ACC112 (cell line): ENCODE results near the gene MEOX2.

Experiments used
- H2AFZ ChIP-seq: fragments of 200-600 bp; sonication (generic); one replicate; pipeline ENCODE4 v1.6.0; 2017; ENCODE audit warnings: antibody characterized with exemption, low read length; ENCODE audit not compliant: unreplicated experiment
- H3K27ac ChIP-seq: fragments of 200-600 bp; sonication (generic); 2 replicates; pipeline ENCODE4 v1.5.1; 2014; ENCODE audit warnings: low read depth, mild to moderate bottlenecking, antibody characterized with exemption, low read length, moderate library complexity
- H3K27me3 ChIP-seq: fragments of 200-600 bp; sonication (generic); 2 replicates; pipeline ENCODE4 v1.6.1; 2014; ENCODE audit warnings: mild to moderate bottlenecking, antibody characterized with exemption, low read length, moderate library complexity, mixed read lengths; ENCODE audit not compliant: insufficient read depth
- H3K36me3 ChIP-seq: fragments of 200-600 bp; sonication (generic); 2 replicates; pipeline ENCODE4 v1.6.1; 2016; ENCODE audit warnings: mild to moderate bottlenecking, antibody characterized with exemption, low read length, moderate library complexity, mixed read lengths; ENCODE audit not compliant: insufficient read depth
- H3K4me1 ChIP-seq: fragments of 200-600 bp; sonication (generic); one replicate; pipeline ENCODE4 v1.6.1; 2016; ENCODE audit warnings: low read length, mixed read lengths; ENCODE audit not compliant: insufficient read depth, unreplicated experiment, control insufficient read depth
- H3K4me3 ChIP-seq: fragments of 200-600 bp; sonication (generic); 2 replicates; pipeline ENCODE4 v1.5.1; 2014; ENCODE audit warnings: mild to moderate bottlenecking, low read depth, low read length
- H3K79me2 ChIP-seq: fragments of 200-600 bp; sonication (generic); one replicate; pipeline ENCODE4 v1.6.0; 2016; ENCODE audit warnings: low read length; ENCODE audit not compliant: control insufficient read depth, unreplicated experiment, insufficient read depth

MEOX2 gene

GRCh38 chr7:15618275-15618674 lies 68.2 kb downstream of the MEOX2 start:
- Histone ChIP-seq H3K27me3 (no peaks in the 10 kb centered on the region), H3K27ac (no peak overlapping the region), H2AFZ (no peak overlapping the region), H3K36me3 (no peaks in the 10 kb centered on the region), H3K79me2 (no peaks in the 10 kb centered on the region), H3K4me1 (peaks cover 18% of the 10 kb centered on the region), H3K4me3 (no peak overlapping the region)

DNA sequence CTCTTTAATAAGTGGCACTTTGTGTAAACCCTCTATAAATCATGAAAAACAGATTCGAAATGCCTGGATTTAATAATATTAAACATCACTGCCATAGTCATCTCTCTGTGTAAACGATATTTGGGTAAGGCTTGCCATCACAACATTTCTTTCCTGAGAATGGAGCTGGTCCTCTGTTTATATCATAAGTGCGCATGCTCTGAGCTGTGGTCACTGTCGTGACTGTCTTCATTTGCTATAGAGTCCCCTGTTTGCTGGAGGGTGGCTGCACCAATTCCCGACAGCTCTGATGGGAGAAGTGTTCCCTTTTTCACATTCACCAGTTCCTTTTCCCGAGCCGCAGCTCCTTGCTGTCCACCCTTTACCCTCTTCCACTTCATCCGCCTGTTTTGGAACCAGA lies 74.3 kb downstream of the MEOX2 start:
- H3K79me2 ChIP-seq, result no peaks in the 10 kb centered on the region
- no peak overlapping the region for H2AFZ ChIP-seq

GRCh38 chr7:15610503-15610902 lies 76.0 kb downstream of the MEOX2 start:
- no peak overlapping the region for H2AFZ ChIP-seq
- H3K79me2 ChIP-seq, result no peaks in the 10 kb centered on the region
- H3K36me3 ChIP-seq, result no peaks in the 10 kb centered on the region; the same call in 1 of the 2 replicates
- no peak overlapping the region for H3K27ac ChIP-seq
- no peak overlapping the region for H3K4me3 ChIP-seq
- no peaks in the 10 kb centered on the region for H3K27me3 ChIP-seq
- no peaks in the 10 kb centered on the region for H3K4me1 ChIP-seq

More for the DNA sequence above, 74.3 kb downstream of the MEOX2 start:
- Histone ChIP-seq H3K4me3 (no peak overlapping the region), H3K36me3 (no peaks in the 10 kb centered on the region; the same call in 1 of the 2 replicates), H3K4me1 (no peaks in the 10 kb centered on the region), H3K27ac (no peak overlapping the region), H3K27me3 (no peaks in the 10 kb centered on the region)

GRCh38 chr7:15609287-15609686 lies 77.2 kb downstream of the MEOX2 start:
- no peaks in the 10 kb centered on the region for H3K27me3 ChIP-seq
- H3K27ac ChIP-seq, result no peak overlapping the region
- H3K36me3 ChIP-seq, result no peaks in the 10 kb centered on the region; the same call in 1 of the 2 replicates
- H3K4me3 ChIP-seq, result no peak overlapping the region
- H3K4me1 ChIP-seq, result no peaks in the 10 kb centered on the region
- H2AFZ ChIP-seq, result no peak overlapping the region
- no peaks in the 10 kb centered on the region for H3K79me2 ChIP-seq

DNA sequence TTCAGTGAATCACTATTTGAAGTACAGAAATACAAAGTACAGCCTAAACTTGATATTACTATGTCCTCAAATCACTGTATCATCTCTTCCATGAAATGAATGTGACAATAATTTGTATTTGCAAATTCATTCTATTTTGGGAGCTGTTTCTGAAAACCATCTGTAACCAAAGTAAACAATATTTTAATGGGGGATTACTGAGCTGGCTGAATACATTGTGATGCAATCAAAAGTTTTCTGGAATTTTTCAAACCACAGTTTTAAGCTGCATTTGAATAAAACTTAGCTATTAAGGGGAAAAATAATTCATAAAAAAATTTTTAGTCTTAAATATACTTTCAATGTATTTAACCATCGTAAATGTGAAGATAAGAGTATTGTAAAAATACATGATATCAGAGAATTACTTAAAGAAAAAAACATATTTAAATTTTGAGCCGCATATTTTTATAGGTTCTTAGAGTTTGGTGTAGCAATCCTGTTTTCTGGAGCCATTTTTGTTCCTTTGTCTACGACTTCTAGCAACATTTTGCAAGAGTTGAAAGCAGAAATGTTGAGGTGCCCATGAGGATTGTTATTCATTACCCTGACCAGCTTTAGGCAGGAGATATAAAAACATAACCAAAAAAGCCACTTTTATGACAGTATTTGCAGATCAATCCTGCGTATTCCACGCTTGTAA lies 78.8 kb downstream of the MEOX2 start:
- Histone ChIP-seq H3K4me3 (no peak overlapping the region), H3K36me3 (no peaks in the 10 kb centered on the region; the same call in 1 of the 2 replicates), H3K27me3 (no peaks in the 10 kb centered on the region), H3K79me2 (no peaks in the 10 kb centered on the region), H3K4me1 (no peaks in the 10 kb centered on the region), H3K27ac (no peak overlapping the region), H2AFZ (no peak overlapping the region)

- Histone ChIP-seq H3K4me3 (no peak overlapping the region), H3K27me3 (no peaks in the 10 kb centered on the region), H3K27ac (no peak overlapping the region), H3K4me1 (no peaks in the 10 kb centered on the region), H3K36me3 (no peaks in the 10 kb centered on the region; the same call in 1 of the 2 replicates), H3K79me2 (no peaks in the 10 kb centered on the region), H2AFZ (no peak overlapping the region)
Observed at GRCh38 chr7:15606561-15606960, 79.9 kb downstream of the MEOX2 start.

- no peaks in the 10 kb centered on the region for H3K27me3 ChIP-seq
- no peaks in the 10 kb centered on the region for H3K4me1 ChIP-seq
- no peak overlapping the region for H3K4me3 ChIP-seq
- no peaks in the 10 kb centered on the region; the same call in 1 of the 2 replicates for H3K36me3 ChIP-seq
- no peaks in the 10 kb centered on the region for H3K79me2 ChIP-seq
- H2AFZ ChIP-seq, result no peak overlapping the region
- no peak overlapping the region for H3K27ac ChIP-seq
Observed at GRCh38 chr7:15604166-15604565, 82.3 kb downstream of the MEOX2 start.

- Histone ChIP-seq H3K27me3 (no peaks in the 10 kb centered on the region), H3K36me3 (no peaks in the 10 kb centered on the region), H3K27ac (no peak overlapping the region), H2AFZ (no peak overlapping the region), H3K4me3 (no peak overlapping the region), H3K4me1 (no peaks in the 10 kb centered on the region), H3K79me2 (no peaks in the 10 kb centered on the region)
Observed at GRCh38 chr7:15603124-15603523, 83.4 kb downstream of the MEOX2 start.

DNA sequence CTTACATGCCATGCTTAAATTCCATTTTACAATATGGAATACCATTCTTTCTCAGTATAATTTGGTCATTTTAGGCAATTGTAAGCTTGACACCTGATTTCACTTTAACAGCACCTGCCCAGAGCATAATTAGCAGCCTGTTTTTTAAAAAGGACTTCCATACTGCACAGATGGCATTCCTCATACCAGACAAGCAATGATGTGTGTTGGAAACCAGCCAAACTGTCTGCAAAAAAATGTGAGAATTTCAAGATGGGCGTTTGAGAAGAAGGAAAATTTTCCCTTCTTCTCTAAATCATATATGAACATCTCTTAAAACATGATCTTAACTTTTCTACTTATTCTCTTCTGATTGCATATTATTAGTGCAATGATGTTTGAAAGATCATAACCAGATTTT lies 84.2 kb downstream of the MEOX2 start:
- H3K27me3 ChIP-seq, result no peaks in the 10 kb centered on the region
- H2AFZ ChIP-seq, result no peak overlapping the region
- H3K27ac ChIP-seq, result no peak overlapping the region
- H3K4me1 ChIP-seq, result no peaks in the 10 kb centered on the region
- H3K79me2 ChIP-seq, result no peaks in the 10 kb centered on the region
- no peak overlapping the region for H3K4me3 ChIP-seq
- H3K36me3 ChIP-seq, result no peaks in the 10 kb centered on the region

DNA sequence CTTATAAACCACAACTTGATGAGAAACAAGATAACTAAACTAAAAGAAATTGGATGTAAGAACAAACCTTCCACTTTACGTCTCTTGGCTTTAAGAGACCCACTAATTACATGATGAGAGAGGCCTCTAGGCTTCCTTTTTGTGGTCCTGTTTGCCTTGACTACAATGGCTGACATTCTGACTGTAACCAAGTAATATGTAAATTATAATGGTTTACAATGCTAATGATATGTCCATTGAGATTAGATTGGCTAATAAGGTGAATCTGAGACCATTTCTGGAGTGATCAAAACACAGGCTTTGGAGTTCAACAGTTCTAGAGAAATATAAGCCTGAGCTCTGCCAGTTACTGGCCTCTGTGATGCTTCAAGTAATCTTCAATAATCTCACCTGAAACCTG lies 85.3 kb downstream of the MEOX2 start:
- H3K4me3 ChIP-seq, result no peak overlapping the region
- H3K4me1 ChIP-seq, result no peaks in the 10 kb centered on the region
- no peaks in the 10 kb centered on the region for H3K79me2 ChIP-seq
- no peak overlapping the region for H2AFZ ChIP-seq
- H3K27me3 ChIP-seq, result no peaks in the 10 kb centered on the region
- no peaks in the 10 kb centered on the region for H3K36me3 ChIP-seq
- H3K27ac ChIP-seq, result no peak overlapping the region

GRCh38 chr7:15600298-15600697 lies 86.2 kb downstream of the MEOX2 start:
- Histone ChIP-seq H3K4me1 (no peaks in the 10 kb centered on the region), H3K27ac (no peak overlapping the region), H3K4me3 (no peak overlapping the region), H3K36me3 (no peaks in the 10 kb centered on the region), H2AFZ (no peak overlapping the region), H3K27me3 (no peaks in the 10 kb centered on the region), H3K79me2 (no peaks in the 10 kb centered on the region)
